ENCODE results near the gene ANKRD34C. TPM values are rescaled to one million over a fixed set of nuclear protein-coding genes. Genes with fewer than 3 reads are reported as not detected.

Gene ANKRD34C
- total RNA-seq, 1 experiment from 2014 or later, result not detected

DNA sequence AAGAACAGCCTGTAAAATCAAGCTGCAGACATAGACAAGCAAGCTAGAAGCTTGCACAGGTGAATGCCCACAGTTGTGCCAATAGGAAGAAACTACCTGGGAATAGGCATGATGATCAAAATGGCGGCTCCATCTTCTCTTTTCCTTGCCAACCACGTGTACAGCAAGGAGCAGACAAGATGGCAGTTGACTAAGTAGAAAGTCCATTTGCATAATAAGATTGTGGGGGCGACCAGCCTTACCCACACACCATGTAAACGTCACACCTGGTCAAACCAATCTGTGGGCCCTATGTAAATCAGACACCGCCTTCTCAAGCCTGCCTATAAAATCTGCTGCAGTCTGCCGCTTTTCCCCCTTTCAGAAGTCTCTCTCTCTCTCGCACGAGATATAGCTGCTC, 25.1 kb upstream of the ANKRD34C start (continued):
- TF ChIP-seq, protein P1, sequence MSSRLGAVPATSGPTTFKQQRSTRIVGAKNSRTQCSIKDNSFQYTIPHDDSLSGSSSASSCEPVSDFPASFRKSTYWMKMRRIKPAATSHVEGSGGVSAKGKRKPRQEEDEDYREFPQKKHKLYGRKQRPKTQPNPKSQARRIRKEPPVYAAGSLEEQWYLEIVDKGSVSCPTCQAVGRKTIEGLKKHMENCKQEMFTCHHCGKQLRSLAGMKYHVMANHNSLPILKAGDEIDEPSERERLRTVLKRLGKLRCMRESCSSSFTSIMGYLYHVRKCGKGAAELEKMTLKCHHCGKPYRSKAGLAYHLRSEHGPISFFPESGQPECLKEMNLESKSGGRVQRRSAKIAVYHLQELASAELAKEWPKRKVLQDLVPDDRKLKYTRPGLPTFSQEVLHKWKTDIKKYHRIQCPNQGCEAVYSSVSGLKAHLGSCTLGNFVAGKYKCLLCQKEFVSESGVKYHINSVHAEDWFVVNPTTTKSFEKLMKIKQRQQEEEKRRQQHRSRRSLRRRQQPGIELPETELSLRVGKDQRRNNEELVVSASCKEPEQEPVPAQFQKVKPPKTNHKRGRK (CRISPR knock-in tag; IDR thresholded peaks at IDR 0.05; ENCODE audit: borderline replicate concordance), result no peak
- TF ChIP-seq, protein P2, sequence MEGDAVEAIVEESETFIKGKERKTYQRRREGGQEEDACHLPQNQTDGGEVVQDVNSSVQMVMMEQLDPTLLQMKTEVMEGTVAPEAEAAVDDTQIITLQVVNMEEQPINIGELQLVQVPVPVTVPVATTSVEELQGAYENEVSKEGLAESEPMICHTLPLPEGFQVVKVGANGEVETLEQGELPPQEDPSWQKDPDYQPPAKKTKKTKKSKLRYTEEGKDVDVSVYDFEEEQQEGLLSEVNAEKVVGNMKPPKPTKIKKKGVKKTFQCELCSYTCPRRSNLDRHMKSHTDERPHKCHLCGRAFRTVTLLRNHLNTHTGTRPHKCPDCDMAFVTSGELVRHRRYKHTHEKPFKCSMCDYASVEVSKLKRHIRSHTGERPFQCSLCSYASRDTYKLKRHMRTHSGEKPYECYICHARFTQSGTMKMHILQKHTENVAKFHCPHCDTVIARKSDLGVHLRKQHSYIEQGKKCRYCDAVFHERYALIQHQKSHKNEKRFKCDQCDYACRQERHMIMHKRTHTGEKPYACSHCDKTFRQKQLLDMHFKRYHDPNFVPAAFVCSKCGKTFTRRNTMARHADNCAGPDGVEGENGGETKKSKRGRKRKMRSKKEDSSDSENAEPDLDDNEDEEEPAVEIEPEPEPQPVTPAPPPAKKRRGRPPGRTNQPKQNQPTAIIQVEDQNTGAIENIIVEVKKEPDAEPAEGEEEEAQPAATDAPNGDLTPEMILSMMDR (IDR thresholded peaks at IDR 0.05), result no peak

DNA sequence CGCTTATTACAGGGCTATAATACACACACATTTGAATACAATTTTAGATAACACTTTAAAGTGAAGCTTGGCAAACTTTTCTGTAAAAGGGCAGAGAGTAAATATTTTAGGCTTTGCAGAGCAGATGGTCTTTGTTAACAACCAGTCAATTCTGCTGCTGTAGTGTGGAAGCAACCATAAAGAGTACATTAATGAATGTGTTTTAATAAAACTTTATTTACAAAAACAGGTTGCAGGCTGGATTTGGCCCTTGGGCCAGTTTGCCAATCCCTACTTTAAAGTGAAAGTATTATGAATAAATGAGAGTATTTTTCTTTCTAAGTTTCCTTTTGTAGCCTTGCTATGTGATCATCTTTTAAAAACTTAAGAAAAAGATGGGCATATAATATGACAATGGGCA, 20.7 kb upstream of the ANKRD34C start:
- H3K9me3 Mint-ChIP-seq, result peaks cover 11% of the 10 kb centered on the region
- no peak overlapping the region for H3K27ac Mint-ChIP-seq
- no peaks in the 10 kb centered on the region for H3K36me3 Mint-ChIP-seq
- peaks cover 4% of the 10 kb centered on the region; the same call in 1 of the 2 replicates for H3K4me1 Mint-ChIP-seq
- ChIA-PET CTCF (no interaction called here), POLR2A (no interaction called here)
- TF ChIP-seq SMAD4 (CRISPR knock-in tag; IDR thresholded peaks at IDR 0.05), result no peak
- TF ChIP-seq, protein P3, sequence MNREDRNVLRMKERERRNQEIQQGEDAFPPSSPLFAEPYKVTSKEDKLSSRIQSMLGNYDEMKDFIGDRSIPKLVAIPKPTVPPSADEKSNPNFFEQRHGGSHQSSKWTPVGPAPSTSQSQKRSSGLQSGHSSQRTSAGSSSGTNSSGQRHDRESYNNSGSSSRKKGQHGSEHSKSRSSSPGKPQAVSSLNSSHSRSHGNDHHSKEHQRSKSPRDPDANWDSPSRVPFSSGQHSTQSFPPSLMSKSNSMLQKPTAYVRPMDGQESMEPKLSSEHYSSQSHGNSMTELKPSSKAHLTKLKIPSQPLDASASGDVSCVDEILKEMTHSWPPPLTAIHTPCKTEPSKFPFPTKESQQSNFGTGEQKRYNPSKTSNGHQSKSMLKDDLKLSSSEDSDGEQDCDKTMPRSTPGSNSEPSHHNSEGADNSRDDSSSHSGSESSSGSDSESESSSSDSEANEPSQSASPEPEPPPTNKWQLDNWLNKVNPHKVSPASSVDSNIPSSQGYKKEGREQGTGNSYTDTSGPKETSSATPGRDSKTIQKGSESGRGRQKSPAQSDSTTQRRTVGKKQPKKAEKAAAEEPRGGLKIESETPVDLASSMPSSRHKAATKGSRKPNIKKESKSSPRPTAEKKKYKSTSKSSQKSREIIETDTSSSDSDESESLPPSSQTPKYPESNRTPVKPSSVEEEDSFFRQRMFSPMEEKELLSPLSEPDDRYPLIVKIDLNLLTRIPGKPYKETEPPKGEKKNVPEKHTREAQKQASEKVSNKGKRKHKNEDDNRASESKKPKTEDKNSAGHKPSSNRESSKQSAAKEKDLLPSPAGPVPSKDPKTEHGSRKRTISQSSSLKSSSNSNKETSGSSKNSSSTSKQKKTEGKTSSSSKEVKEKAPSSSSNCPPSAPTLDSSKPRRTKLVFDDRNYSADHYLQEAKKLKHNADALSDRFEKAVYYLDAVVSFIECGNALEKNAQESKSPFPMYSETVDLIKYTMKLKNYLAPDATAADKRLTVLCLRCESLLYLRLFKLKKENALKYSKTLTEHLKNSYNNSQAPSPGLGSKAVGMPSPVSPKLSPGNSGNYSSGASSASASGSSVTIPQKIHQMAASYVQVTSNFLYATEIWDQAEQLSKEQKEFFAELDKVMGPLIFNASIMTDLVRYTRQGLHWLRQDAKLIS (CRISPR knock-in tag; IDR thresholded peaks at IDR 0.05; ENCODE audit: borderline replicate concordance), result no peak
- no peak for TF ChIP-seq MYBL2 (CRISPR knock-in tag; IDR thresholded peaks at IDR 0.05)
- TF ChIP-seq, protein P4, sequence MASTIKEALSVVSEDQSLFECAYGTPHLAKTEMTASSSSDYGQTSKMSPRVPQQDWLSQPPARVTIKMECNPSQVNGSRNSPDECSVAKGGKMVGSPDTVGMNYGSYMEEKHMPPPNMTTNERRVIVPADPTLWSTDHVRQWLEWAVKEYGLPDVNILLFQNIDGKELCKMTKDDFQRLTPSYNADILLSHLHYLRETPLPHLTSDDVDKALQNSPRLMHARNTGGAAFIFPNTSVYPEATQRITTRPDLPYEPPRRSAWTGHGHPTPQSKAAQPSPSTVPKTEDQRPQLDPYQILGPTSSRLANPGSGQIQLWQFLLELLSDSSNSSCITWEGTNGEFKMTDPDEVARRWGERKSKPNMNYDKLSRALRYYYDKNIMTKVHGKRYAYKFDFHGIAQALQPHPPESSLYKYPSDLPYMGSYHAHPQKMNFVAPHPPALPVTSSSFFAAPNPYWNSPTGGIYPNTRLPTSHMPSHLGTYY (CRISPR knock-in tag; IDR thresholded peaks at IDR 0.05), result no peak
- TF ChIP-seq, protein P5, sequence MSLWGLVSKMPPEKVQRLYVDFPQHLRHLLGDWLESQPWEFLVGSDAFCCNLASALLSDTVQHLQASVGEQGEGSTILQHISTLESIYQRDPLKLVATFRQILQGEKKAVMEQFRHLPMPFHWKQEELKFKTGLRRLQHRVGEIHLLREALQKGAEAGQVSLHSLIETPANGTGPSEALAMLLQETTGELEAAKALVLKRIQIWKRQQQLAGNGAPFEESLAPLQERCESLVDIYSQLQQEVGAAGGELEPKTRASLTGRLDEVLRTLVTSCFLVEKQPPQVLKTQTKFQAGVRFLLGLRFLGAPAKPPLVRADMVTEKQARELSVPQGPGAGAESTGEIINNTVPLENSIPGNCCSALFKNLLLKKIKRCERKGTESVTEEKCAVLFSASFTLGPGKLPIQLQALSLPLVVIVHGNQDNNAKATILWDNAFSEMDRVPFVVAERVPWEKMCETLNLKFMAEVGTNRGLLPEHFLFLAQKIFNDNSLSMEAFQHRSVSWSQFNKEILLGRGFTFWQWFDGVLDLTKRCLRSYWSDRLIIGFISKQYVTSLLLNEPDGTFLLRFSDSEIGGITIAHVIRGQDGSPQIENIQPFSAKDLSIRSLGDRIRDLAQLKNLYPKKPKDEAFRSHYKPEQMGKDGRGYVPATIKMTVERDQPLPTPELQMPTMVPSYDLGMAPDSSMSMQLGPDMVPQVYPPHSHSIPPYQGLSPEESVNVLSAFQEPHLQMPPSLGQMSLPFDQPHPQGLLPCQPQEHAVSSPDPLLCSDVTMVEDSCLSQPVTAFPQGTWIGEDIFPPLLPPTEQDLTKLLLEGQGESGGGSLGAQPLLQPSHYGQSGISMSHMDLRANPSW (CRISPR knock-in tag; conservative IDR thresholded peaks at IDR 0.05; ENCODE audit: low read depth), result no peak
- TF ChIP-seq ZNF138 (CRISPR knock-in tag; conservative IDR thresholded peaks at IDR 0.05), result no peak
- no peak for TF ChIP-seq CREB1 (CRISPR knock-in tag; IDR thresholded peaks at IDR 0.05)
- TF ChIP-seq, protein P6, sequence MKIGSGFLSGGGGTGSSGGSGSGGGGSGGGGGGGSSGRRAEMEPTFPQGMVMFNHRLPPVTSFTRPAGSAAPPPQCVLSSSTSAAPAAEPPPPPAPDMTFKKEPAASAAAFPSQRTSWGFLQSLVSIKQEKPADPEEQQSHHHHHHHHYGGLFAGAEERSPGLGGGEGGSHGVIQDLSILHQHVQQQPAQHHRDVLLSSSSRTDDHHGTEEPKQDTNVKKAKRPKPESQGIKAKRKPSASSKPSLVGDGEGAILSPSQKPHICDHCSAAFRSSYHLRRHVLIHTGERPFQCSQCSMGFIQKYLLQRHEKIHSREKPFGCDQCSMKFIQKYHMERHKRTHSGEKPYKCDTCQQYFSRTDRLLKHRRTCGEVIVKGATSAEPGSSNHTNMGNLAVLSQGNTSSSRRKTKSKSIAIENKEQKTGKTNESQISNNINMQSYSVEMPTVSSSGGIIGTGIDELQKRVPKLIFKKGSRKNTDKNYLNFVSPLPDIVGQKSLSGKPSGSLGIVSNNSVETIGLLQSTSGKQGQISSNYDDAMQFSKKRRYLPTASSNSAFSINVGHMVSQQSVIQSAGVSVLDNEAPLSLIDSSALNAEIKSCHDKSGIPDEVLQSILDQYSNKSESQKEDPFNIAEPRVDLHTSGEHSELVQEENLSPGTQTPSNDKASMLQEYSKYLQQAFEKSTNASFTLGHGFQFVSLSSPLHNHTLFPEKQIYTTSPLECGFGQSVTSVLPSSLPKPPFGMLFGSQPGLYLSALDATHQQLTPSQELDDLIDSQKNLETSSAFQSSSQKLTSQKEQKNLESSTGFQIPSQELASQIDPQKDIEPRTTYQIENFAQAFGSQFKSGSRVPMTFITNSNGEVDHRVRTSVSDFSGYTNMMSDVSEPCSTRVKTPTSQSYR (CRISPR knock-in tag; IDR thresholded peaks at IDR 0.05), result no peak
- TF ChIP-seq, protein P7, sequence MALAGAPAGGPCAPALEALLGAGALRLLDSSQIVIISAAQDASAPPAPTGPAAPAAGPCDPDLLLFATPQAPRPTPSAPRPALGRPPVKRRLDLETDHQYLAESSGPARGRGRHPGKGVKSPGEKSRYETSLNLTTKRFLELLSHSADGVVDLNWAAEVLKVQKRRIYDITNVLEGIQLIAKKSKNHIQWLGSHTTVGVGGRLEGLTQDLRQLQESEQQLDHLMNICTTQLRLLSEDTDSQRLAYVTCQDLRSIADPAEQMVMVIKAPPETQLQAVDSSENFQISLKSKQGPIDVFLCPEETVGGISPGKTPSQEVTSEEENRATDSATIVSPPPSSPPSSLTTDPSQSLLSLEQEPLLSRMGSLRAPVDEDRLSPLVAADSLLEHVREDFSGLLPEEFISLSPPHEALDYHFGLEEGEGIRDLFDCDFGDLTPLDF (CRISPR knock-in tag; IDR thresholded peaks at IDR 0.05), result no peak
- TF ChIP-seq ATF1 (CRISPR knock-in tag; IDR thresholded peaks at IDR 0.05), result no peak
- no peak for TF ChIP-seq FOXJ3 (CRISPR knock-in tag; IDR thresholded peaks at IDR 0.05; ENCODE audit: borderline replicate concordance)
- TF ChIP-seq ZNF396 (CRISPR knock-in tag; IDR thresholded peaks at IDR 0.05; ENCODE audit: borderline replicate concordance), result no peak
- TF ChIP-seq ZNF121 (CRISPR knock-in tag; IDR thresholded peaks at IDR 0.05), result no peak
- TF ChIP-seq EMX1 (CRISPR knock-in tag; IDR thresholded peaks at IDR 0.05), result no peak
- no peak for TF ChIP-seq ZNF317 (CRISPR knock-in tag; IDR thresholded peaks at IDR 0.05; ENCODE audit: borderline replicate concordance, low read depth)
- TF ChIP-seq, protein P8, sequence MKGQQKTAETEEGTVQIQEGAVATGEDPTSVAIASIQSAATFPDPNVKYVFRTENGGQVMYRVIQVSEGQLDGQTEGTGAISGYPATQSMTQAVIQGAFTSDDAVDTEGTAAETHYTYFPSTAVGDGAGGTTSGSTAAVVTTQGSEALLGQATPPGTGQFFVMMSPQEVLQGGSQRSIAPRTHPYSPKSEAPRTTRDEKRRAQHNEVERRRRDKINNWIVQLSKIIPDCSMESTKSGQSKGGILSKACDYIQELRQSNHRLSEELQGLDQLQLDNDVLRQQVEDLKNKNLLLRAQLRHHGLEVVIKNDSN (CRISPR knock-in tag; IDR thresholded peaks at IDR 0.05), result no peak
- H3K27me3 Mint-ChIP-seq (ENCODE audit: low read depth), result no peaks in the 10 kb centered on the region; the same call in 1 of the 2 replicates
- ATAC-seq (no peak), DNase-seq (ENCODE audit: low spot score) (no peak)
- H3K4me3 Mint-ChIP-seq, result no peak overlapping the region

All from WTC11 (cell line).